Adipocyte (in vitro differentiated cells): ENCODE measurements around the gene WHRN.

ENCODE experiments used
- DNase-seq: peaks from one replicate; pipeline ENCODE4 v3.0.0-alpha.2; 2015; ENCODE audit warnings: low read depth
- H3K27me3 ChIP-seq: replicated peaks from 2 replicates; pipeline ENCODE4 v1.7.0; 2013; ENCODE audit warnings: mild to moderate bottlenecking, low read length, moderate library complexity; ENCODE audit not compliant: control insufficient read depth, insufficient read depth
- H3K36me3 ChIP-seq: 2 replicates; pipeline ENCODE4 v1.7.0; 2013; ENCODE audit warnings: low read length, mild to moderate bottlenecking, moderate library complexity; ENCODE audit not compliant: control insufficient read depth, insufficient read depth, severe bottlenecking
- H3K4me1 ChIP-seq: 2 replicates; pipeline ENCODE4 v1.7.0; 2013; ENCODE audit warnings: mild to moderate bottlenecking, low read length, moderate library complexity; ENCODE audit not compliant: control insufficient read depth, insufficient read depth
- H3K4me3 ChIP-seq: 2 replicates; pipeline ENCODE4 v1.7.0; 2013; ENCODE audit warnings: mild to moderate bottlenecking, low read length, moderate library complexity
- H3K9ac ChIP-seq: 2 replicates; pipeline ENCODE4 v1.7.0; 2013; ENCODE audit warnings: mild to moderate bottlenecking, low read length, moderate library complexity
- H3K9me3 ChIP-seq: 2 replicates; pipeline ENCODE4 v1.7.0; 2013; ENCODE audit warnings: mild to moderate bottlenecking, low read length, moderate library complexity; ENCODE audit not compliant: control insufficient read depth

Gene WHRN

DNA sequence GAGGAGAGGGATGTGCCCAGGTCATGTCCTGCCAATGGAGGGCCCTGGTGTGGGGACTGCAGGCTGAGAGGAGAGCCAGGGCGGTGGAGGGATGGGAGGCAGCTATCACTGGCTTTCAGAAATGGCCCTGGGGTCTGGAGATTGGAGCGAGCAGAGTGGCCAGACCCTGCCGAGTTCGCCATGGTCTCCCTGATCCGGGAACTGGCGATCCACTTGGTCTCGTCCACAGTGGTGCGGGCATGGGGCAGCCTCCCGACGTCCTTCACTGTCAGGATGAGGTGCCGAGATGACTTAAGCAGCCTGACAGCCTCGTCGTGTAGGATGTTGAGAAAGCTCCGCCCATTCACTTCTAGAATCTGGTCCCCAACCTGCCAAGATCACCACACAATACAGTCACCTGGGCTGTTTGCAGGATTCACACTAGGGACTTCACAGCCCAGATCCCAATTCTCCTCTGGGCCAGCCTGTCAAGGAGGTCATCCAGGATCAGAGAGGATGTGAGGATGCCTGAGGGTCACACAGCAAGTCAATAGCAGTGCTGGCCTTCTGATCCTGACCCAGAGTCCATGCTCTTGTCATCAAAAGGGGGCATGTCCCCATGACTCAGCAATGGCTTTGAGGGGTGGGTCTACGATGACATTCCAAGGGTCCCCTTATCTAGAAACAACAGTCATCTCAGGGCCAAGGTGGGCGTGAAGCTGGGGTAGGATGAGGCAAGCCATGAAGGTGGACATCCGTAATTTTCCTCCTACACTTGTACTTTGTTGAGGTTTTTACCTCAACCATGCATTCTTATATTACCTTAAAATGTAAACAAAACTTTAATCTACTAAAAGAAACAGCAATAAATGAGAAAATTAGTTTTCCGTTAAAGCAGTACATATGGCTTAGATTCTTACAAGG, 79.0 kb downstream of the WHRN start:
- no peak for DNase-seq
- H3K36me3 ChIP-seq, result no peaks in the 10 kb centered on the region
- H3K4me3 ChIP-seq, result no peak overlapping the region
- no peak overlapping the region for H3K9ac ChIP-seq
- H3K4me1 ChIP-seq, result no peaks in the 10 kb centered on the region
- peaks cover 38% of the 10 kb centered on the region for H3K27me3 ChIP-seq
- no peaks in the 10 kb centered on the region for H3K9me3 ChIP-seq

DNA sequence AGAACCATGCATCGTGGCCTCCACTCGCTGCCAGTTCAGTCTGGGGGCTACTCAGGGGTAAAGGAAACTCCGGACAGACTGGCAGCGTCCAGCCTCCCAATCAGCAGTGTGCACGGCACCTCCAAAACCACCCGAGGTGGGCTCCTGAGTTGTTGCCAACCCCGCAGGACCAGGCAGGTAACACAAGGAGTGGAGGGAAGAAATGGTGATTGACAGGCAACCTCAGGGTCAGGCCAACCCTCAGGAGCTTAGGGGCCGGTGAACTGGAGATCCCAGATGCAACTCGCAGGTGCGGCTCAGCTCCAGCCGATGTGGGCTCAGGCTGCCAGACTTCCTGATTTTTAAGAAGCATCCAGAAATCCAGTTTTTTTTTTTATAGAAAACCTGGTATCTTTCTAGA, 80.1 kb downstream of the WHRN start:
- H3K36me3 ChIP-seq, result no peaks in the 10 kb centered on the region
- no peak overlapping the region for H3K9ac ChIP-seq
- H3K4me1 ChIP-seq, result no peaks in the 10 kb centered on the region
- no peak overlapping the region for H3K4me3 ChIP-seq
- peaks cover 39% of the 10 kb centered on the region for H3K27me3 ChIP-seq
- no peak for DNase-seq
- no peaks in the 10 kb centered on the region for H3K9me3 ChIP-seq

DNA sequence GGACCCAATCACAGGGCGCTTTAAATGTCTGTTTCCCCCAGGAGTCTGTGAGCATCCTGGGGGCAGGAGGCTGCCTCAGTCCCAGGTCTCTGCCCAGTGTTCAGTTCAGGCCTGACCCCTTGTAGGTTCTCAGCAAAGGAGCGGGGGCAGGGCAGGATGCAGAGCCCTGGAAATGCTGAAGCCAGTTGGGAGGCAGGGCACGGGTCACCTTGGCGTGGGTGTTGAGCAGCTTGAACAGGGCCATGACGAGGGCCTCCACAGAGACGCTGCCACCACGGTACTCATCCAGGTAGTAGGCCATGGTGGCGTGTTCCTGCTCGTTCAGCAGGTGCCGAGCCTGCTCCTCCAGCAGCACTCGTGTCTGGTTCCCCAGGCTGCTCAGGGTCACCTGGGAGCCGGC, 81.1 kb downstream of the WHRN start:
- no peak for DNase-seq
- no peak overlapping the region for H3K4me3 ChIP-seq
- no peaks in the 10 kb centered on the region for H3K4me1 ChIP-seq
- no peaks in the 10 kb centered on the region for H3K9me3 ChIP-seq
- H3K27me3 ChIP-seq, result peaks cover 42% of the 10 kb centered on the region
- no peak overlapping the region for H3K9ac ChIP-seq
- H3K36me3 ChIP-seq, result no peaks in the 10 kb centered on the region

DNA sequence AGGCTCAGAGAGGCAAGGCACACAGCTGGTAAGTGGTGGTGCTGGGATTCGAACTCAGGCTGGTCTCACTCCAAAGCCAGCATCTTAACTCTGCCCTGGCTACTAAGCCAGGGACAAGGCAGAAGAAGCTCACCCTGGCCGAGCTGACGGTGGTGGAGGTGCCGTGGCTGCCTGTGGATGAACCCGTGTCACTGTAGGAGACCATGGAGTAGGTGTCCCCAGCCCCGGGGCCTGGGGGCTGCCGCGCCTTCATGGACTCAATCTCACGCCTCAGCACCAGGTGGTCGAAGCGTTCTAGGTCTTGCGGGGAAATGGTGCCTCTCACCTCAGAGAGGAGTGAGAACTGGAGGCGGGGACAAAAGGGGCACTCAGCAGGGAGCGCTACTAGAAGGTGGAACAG, 82.1 kb downstream of the WHRN start:
- no peak overlapping the region for H3K4me3 ChIP-seq
- no peaks in the 10 kb centered on the region for H3K9me3 ChIP-seq
- peaks cover 36% of the 10 kb centered on the region for H3K27me3 ChIP-seq
- no peaks in the 10 kb centered on the region for H3K36me3 ChIP-seq
- DNase-seq, result no peak
- H3K4me1 ChIP-seq, result no peaks in the 10 kb centered on the region
- H3K9ac ChIP-seq, result no peak overlapping the region

DNA sequence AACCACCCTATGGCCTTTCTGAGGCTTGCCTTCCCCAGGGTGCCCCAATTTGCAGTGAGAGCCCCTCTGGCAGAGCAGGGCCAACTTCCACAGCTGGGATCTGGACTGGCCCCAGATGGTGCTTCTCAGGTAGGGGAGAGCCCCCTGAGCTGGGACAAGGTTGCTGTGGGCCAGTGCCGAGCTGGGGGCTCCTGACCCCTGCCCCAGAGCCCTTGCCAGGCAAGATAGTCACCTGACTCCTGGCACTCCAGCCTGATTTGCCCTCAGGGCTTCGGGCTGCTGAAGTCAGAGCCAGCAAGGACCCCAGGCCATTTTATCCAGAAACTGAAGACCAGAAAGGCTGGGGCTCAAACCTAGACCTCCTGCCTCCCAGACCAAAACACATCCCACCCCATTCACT, 84.1 kb downstream of the WHRN start:
- Histone ChIP-seq H3K9ac (no peak overlapping the region), H3K4me1 (peaks cover 7% of the 10 kb centered on the region), H3K4me3 (no peak overlapping the region), H3K36me3 (no peaks in the 10 kb centered on the region), H3K9me3 (no peaks in the 10 kb centered on the region), H3K27me3 (peaks cover 34% of the 10 kb centered on the region)
- DNase-seq, result no peak

DNA sequence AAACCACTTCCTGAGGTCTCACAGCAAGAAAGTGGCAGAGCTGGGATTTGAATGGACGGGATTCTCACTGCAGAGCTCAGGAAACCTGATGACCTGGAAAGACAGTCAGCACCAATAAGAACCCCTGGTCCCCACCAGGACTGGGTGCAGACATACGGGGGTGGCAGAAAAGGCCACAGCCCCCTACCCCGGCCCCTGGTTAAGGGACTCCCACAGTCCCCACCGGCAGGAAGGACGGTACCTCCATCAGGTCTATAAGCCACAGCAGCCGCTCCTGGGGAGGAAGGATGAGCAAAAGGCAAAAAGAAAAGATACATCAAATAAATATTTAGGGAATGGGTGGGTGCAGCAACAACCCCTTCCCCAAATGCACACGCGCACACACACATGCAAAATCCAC, 85.5 kb downstream of the WHRN start:
- Histone ChIP-seq H3K9me3 (no peaks in the 10 kb centered on the region), H3K9ac (no peak overlapping the region), H3K27me3 (peaks cover 34% of the 10 kb centered on the region), H3K4me3 (no peak overlapping the region), H3K4me1 (peaks cover 7% of the 10 kb centered on the region), H3K36me3 (no peaks in the 10 kb centered on the region)
- DNase-seq, result no peak

DNA sequence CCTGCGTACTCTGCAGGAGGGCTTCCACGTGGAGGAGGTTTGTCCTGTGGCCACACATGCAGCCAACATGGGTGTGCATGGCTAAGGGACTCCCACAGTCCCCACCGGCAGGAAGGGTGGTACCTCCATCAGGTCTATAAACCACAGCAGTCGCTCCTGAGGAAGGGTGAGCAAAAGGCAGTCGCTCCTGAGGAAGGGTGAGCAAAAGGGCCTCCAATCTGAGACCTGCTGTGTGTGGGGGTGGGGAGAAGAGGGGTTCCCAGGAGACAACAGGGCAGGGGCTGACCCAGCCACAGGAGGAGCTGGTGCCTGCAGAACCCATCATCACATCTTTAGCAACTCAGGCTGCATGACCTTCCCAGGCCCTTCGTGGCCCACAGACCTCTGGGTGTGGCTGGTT, 87.2 kb downstream of the WHRN start:
- Histone ChIP-seq H3K9me3 (no peaks in the 10 kb centered on the region), H3K27me3 (peaks cover 34% of the 10 kb centered on the region), H3K4me1 (peaks cover 16% of the 10 kb centered on the region), H3K4me3 (no peak overlapping the region), H3K9ac (no peak overlapping the region), H3K36me3 (no peaks in the 10 kb centered on the region)
- no peak for DNase-seq

DNA sequence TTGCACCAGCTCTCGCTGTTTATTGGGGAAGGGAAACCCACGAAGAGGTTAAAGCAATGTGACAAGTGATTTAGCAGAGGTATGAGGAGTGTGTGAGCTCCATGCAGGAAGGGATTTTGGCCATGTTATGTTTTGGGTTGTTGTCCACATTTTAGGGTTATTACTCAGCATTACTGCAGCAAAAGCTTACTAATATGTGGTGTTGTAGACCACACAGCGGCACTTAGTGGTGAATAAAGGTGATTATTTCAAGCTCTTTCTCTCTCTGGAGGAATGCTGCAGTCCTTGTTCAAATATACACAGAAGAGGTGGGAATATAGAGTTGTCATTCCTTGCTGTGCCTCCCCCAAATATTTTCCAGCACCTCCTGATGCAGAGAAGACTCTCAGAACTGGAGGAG, 87.8 kb downstream of the WHRN start:
- peaks cover 31% of the 10 kb centered on the region for H3K27me3 ChIP-seq
- no peaks in the 10 kb centered on the region for H3K36me3 ChIP-seq
- H3K4me3 ChIP-seq, result no peak overlapping the region
- H3K9me3 ChIP-seq, result no peaks in the 10 kb centered on the region
- peak; percentile 59 for DNase-seq
- peaks cover 16% of the 10 kb centered on the region for H3K4me1 ChIP-seq
- no peak overlapping the region for H3K9ac ChIP-seq

DNA sequence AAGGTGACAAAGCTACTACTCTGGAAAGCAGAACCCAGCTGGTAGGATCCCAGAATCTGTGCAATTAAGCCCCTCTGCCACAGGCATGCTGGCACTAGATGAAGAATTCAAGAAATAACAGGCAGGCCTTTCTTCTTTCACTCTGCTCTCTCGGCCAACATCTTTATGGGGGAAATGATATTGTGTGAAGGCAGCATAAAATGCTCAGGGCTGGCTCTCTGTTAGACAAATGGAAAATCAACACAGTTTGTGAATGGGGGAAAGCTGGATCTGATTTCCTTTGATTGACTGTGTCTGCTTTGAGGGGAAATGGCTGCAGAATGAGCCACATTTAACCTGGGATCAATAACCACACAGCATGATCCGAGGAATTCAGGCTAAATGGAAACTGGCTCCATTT, 88.4 kb downstream of the WHRN start:
- H3K9ac ChIP-seq, result no peak overlapping the region
- H3K27me3 ChIP-seq, result peaks cover 27% of the 10 kb centered on the region
- DNase-seq, result no peak
- no peaks in the 10 kb centered on the region for H3K9me3 ChIP-seq
- H3K4me3 ChIP-seq, result no peak overlapping the region
- H3K36me3 ChIP-seq, result no peaks in the 10 kb centered on the region
- peaks cover 16% of the 10 kb centered on the region for H3K4me1 ChIP-seq

DNA sequence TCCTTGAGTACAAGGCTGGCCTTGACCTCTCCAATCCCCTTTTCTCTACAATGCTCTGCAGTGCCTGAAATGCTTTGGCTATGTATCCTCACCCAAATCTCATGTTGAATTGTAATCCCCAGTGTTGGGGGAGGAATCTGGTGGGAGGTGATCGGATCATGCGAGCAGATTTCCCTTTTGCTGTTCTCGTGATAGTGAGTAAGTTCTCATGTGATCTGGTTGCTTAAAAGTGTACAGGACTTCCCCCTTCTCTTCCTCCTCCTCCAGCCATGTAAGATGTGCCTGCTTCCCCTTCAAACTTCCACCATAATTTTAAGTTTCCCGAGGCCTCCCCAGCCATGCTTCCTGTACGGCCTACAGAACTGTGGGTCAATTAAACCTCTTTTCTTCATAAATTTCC, 89.0 kb downstream of the WHRN start:
- no peak overlapping the region for H3K4me3 ChIP-seq
- DNase-seq, result no peak
- H3K27me3 ChIP-seq, result peaks cover 26% of the 10 kb centered on the region
- H3K36me3 ChIP-seq, result no peaks in the 10 kb centered on the region
- no peaks in the 10 kb centered on the region for H3K9me3 ChIP-seq
- no peak overlapping the region for H3K9ac ChIP-seq
- peaks cover 16% of the 10 kb centered on the region for H3K4me1 ChIP-seq

DNA sequence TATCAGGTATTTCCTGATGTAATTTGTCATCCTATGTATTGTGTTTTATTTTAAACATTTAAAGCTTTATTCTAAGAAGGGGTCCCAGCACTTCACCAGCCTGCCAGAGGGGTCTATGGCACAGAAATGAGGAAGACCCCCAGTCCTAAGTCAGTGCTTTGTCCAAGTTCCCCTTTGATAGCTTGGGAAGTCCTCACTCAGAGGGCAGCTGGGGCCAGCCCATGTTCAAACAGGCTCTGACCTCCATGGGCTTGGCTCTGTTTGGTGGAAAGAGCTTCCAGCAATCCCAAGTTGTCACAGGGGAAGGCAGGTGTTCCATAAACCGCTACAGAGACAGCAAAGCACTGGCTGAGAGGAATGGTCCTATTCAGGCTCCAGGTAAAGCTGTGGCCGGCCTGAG, 90.9 kb downstream of the WHRN start:
- Histone ChIP-seq H3K27me3 (peaks cover 15% of the 10 kb centered on the region), H3K4me1 (peaks cover 16% of the 10 kb centered on the region), H3K9ac (no peak overlapping the region), H3K36me3 (no peaks in the 10 kb centered on the region), H3K4me3 (no peak overlapping the region), H3K9me3 (no peaks in the 10 kb centered on the region)
- no peak for DNase-seq

DNA sequence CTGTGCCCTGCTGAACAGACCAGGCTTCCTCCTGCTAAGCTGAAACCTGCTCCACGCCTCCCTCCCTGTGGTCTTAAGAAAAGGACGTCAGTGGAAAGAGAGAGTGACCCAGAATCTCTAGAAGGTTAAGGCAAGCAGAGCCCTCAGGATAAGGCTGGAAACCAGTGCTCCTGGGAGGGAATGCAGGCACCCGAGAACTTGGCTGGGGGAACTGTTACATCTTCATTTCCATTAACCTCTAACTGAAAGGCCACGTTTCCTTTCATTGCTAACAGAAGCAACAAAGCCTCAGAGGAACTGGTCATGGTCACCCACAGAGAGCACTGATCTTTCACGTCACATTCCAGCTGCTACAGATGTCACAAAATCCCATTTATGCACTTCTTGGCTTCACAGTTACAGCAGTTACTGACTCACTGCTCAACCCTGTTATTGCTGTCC, 91.4 kb downstream of the WHRN start:
- no peak overlapping the region for H3K4me3 ChIP-seq
- no peaks in the 10 kb centered on the region for H3K36me3 ChIP-seq
- peak; percentile 59 for DNase-seq
- H3K4me1 ChIP-seq, result peaks cover 16% of the 10 kb centered on the region
- H3K9me3 ChIP-seq, result no peaks in the 10 kb centered on the region
- peaks cover 18% of the 10 kb centered on the region for H3K27me3 ChIP-seq
- H3K9ac ChIP-seq, result no peak overlapping the region
